IPS-11a (cell line): ENCODE data around the gene CD81.

Experiments used
- H3K4me3 ChIP-seq: one replicate; pipeline ENCODE4 v1.5.1; 2013; ENCODE audit warnings: low read depth, low read length, control low read depth

CD81 gene

DNA sequence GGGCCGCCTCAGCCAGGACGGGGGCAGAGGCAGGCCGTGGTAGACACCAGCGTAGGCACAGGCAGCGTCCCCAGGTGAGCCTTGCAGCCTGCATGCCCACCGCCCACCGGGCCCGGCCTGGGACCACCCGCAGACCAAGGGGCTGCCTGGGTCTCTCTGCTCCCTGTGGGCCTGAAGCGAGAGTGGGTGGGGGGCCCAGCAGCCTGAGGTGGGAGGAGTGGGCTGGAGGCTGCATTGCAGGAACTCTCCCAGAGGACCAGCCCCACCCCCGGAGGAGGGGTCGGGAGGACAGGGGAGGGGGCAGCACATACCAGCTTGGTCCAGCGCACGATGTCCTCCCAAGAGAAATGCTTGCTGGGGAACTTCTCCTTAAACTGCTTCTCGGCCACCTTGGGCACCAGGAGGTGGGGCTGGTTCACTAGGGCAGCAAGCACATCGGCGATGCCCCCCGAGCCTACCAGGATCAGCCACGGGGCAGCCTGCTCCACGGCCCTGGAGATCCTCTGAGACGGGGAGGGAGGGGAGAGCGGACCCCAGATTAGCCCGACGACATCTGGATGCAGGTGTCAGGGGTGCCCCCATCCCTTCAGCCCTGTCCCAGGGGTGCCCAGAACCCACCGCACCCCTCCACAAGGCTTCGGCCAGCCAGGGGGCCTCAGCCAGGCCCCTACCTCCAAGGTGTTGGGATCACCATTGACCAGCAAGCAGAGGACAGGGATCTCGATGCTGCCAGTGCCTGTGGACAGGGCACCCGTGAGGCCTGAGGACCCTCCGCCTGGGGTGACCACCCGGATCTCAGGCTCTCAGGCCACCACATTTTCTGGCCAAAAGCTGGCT lies 41.0 kb downstream of the CD81 start:
- H3K4me3 ChIP-seq = no peak overlapping the region

DNA sequence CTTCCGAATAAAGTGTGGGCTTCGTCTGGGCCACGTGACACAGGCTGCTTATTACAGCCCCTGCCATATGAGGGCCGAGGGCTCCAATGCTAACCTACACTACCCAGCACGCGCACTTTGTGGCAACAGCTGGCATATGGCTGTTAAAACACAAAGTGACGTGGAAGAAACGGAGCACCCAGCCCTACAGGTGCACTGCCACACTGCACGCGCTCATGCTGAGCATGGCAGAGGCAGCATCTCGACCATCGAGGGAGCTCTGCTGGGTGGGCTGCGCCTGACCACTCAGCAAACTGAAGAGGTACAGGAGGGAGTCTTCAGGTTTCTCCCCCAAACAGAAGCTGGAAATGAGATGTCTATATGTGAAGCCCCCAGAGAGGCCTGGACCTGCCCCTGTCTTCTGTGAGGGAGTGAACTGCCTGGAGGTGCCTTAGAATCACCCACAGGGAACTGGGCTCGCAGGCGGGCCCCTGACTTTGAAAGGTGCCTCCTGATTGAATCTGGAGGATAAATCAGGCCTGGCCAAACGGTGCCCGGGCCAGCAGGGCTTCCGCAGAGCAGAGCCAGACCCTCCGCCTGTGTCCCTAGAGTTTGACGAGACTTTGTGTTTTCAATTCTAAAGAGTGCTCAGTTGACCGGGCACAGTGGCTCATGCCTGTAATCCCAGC lies 41.7 kb downstream of the CD81 start:
- no peak overlapping the region for H3K4me3 ChIP-seq

DNA sequence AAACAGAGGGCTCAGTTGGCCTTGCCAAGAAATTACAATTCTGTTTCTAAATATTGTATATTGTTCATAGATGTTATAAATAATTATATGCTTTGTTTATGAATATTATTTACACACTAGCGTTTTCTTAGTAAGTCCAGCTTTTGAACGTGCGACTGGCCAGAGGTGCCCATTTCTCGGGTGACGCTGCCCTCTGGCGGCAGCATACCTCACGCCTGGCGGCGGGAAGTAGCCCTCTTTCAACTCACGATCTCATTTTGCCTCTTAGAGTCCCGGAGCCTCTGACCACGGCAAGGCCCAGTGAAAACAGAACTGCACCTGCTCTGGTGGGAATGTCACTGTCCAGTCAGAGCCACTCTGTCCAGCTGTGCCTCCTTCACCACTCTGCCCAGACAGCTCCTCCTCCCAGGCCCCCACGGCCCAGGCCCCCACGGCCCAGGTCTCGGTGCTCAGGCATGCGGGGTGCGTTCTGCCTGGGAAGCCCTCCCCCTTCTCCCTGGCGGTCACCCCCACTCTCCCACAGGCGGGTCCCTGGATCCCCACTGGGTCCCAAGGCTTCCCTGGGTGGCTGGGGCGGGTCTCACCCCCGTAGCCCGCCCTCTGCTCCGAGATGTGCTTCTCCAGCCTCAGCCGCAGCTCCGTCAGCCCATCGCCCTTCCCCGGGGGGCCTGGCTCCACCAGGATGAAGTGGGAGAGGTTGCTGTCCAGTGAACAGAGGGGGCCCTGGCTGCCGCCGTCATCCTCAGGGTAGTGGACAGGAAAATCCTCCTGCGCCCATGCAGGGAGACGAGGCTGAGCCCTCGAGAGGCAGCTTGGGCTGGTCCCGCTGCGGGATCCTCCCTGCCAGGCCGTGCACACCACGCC lies 42.8 kb downstream of the CD81 start:
- no peak overlapping the region for H3K4me3 ChIP-seq

- H3K4me3 ChIP-seq = no peak overlapping the region
Measured at GRCh38 chr11:2420502-2421225, 43.6 kb downstream of the CD81 start.

GRCh38 chr11:2421226-2421994 lies 44.3 kb downstream of the CD81 start:
- no peak overlapping the region for H3K4me3 ChIP-seq

DNA sequence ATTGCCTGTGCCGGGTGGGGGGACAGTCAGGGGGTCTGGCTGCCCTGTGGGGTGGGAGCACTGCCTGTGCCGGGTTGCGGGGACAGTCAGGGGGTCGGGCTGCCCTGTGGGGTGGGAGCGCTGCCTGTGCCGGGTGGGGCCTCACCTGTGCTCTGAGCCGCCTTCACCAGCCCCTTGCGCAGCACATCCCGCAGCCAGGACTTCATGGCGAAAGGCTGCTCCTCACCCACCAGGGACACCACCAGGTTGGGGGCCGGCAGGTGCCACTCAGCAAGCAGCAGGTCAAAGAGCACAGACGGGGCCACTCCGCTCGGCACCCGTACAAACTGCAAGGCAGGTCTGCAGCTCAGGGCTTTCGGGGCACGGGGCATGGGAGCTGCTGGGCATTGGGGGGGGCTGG lies 44.9 kb downstream of the CD81 start:
- no peak overlapping the region for H3K4me3 ChIP-seq

DNA sequence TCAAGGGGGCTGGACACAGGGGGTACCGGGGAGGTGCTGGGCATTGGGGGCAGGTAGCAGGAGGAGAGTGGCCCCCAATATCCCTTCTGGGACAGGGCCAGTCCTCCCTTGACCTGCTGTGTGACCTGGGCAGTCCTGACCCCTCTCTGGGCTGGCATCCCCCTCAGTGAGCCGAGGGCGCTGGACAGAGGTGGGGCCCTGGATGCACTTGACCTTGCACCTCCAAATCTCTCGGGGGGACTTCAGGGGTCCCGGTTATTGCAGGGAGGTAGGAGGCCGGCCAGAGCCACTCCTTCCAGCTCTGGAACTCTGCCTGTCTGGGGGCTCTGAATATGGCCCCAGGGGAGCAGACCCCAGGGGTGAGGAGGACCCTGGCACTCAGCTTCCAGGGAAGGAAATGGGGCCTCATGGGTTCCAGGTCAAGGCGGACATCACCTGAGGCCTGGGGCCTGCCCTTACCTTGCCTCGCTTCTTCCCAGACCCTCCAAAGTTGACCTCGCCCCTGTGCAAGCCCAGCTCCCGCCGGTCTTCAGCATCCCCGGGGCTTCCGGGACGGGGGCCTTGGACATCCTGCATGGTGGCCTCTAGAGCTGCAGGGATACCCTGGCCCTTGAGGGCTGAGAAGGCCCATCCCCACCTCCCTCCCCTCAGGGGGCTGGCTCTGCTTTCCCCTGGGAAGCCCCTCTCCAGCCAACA lies 45.5 kb downstream of the CD81 start:
- H3K4me3 ChIP-seq = no peak overlapping the region

- no peak overlapping the region for H3K4me3 ChIP-seq
Measured at GRCh38 chr11:2423157-2424025, 46.3 kb downstream of the CD81 start.

DNA sequence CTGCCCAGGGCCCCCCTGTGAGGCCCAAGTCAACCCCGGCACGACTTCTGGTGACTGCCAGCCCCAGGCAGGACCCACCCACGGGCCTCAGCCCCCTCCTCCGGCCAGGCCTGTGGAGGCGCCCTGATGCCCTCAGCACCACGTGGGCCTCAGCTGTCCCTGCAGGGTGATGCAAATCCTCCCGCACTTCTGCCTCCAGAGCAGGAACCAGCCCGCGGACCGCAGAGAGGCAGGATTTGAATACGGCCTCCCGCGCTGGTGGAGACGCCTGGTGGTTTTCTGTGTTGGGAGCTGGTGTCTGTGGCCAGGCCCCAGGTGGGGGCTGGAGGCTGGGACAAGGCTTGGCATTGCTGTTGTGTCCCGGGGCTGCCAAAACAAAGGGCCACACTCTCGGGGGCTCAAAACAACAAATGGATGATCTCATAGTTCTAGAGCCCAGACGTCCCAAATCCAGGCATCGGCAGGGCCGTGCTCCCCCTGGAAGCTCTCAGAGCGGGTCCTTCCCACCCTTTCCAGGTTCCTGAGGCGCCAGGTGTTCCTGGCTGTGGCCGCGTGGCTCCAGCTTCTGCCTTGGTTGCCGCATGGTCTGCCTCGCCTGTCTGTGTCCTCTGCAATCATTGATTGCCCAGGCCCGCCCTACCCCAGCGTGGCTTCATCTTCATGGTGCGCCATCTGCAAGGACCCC lies 47.8 kb downstream of the CD81 start:
- no peak overlapping the region for H3K4me3 ChIP-seq

DNA sequence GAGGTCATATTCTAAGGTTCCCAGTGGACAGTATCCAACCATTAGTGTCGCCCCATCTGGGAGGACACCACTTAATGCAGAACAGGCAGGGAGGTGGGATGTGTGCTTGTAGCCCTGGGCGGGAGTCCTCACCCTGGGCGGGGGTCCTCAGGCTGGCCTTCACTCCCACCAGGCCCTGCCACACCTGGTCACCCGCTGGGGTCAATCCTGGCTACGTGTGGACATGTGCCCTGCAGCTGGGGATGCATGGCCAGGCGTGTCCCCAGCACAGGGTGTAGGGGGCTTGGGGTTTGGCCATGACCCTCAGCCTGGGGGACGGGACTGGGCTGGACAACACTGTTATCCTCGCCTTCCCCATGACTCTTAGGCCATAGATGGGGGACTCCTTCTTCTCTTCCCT lies 48.4 kb downstream of the CD81 start:
- H3K4me3 ChIP-seq = no peak overlapping the region

DNA sequence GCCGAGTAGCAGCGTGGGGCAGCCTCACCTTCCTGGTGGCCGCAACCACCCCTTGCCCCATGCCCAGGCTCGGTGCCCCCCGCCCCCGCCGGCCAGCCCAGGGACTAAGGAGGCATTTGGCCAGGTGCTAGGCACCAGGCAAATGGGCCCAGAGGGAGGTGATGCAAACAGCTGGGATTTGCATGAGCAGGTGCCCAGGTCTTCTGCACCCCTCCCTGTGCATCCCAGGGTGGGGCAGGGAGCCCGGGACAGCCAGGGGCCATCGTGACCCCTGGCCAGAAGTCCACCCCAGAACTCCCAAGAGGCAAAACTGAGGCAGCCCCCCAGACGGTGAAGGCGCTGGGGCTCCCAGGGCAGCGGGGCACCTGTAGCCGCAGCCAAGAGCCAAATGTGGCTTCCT lies 49.1 kb downstream of the CD81 start:
- no peak overlapping the region for H3K4me3 ChIP-seq

DNA sequence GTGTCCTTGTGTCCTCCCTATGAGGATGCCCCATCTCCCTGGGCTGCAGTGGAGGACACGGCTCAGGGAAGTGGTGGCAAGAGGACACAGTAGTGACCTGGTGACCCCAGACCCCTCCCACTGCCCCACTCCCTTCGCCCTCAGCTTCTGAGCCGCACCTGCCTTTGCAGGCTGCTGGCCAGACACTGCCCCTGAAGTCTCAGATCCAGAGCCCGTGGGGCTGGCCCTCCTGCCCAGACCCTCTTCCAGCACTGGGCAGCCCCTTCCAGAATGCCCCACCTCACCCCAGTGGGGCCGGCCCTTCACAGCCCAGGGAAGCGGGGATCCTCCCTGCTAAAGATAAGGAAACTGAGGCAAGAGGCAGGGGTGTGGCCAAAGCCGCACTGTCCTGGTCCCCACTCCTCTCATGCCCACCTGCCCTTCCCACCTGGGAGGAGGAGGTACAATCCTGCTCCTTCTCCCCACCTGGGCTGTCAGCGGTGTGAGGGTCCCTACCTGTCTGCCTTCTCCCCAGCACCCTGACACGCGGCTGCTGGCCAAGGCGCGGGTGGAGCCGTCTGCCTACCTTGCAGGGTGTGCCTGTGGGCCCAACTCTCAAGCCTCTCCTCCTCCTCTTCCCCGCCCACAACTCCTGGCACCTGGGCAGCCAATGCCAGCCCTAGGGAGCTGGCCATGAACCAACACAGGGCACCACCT lies 49.9 kb downstream of the CD81 start:
- no peak overlapping the region for H3K4me3 ChIP-seq

DNA sequence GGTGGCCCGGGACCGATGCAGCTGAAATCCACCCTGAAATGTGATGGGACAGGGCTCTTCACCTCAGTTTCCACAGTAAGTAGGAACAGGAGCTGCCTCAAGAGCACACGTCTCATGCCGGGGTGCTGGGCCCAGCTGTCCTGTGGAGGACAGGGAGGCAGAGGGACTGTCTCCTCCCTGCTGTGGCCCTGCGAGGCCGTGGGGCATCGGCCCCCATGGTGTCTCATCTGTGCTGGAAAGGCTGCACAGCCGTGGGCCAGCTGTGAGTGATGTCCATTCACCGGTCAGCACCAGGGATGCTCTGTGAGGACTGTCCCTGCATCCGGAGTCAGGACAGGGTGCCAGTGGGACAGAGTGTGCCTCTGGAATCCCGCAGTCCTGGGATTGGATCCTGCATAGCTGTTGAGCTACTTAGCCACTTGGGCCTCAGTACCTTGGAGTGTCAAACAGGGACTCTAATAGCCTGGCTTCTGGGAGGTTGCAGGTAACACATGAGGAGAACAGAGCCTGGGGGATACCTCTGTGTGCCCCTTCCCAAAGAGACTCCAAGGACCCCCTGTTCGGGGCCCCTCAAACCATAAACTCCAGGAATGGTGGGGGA lies 50.7 kb downstream of the CD81 start:
- H3K4me3 ChIP-seq = no peak overlapping the region

GRCh38 chr11:2428322-2428795 lies 51.2 kb downstream of the CD81 start:
- no peak overlapping the region for H3K4me3 ChIP-seq

DNA sequence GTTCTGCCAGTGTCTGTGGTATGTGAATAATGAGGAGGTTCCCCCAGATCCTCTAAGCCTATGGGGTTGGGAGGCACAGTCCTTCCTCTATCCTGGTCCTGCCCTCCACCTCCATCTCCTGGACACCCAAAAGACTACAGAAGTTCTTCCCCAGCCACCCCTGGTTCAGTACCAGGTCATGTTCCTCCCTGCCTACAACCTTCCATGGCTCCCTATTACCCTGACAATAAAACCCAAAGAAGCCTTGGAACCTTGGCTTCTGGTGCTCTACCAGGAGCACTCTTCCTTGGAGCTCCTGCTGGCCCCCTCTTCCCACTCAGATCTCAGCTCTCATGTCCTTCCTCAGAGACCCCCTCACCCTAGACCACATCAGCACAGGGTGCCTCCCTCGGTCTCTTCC lies 54.3 kb downstream of the CD81 start:
- no peak overlapping the region for H3K4me3 ChIP-seq

DNA sequence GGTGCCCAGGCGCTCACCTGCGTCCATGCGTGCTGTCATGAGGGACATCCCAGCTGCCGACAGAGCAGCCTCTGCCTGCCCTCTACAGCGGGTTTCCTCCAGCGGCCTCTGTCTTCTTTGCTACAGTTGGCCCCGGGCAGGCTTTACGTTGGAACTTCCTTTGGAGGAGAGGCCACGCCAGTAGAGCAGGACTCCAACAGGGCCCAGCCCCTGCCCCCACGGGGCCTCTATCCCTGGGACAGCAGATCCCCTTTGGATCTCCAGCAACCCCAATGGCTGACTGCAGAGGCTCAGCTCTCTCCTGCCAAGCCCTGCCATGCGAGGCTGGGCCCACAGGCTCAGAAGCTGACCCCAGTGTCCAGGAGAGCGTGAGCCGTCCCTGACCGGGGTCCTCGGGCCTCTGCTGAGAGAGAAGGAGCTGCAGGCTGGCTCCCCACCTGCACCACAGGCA lies 55.1 kb downstream of the CD81 start:
- H3K4me3 ChIP-seq = no peak overlapping the region

DNA sequence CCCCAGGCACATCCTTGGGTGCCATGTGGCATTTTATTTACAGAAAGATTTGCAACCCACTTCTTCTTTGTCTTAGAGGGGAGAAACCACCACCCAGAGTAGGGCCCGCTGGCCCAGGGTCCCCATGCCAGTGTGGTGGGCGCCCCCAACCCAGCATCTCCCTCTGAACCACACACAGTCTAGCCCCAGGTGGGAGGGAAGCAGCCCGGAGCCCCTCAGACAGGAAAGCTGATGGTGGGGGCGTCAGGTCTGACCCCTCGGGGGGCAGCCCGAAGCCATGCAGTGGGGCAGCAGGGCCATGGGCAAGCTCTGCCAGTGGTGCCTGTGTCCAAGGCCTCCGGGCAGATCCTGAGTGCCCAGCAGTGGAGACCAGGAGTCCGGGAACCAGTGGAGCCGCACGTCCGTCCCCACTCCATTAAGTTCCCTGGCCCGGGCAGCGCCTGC lies 55.5 kb downstream of the CD81 start:
- H3K4me3 ChIP-seq = no peak overlapping the region
